HepG2 (cell line): ENCODE data around the gene PIK3R3. TPM values are rescaled to one million over a fixed set of nuclear protein-coding genes. Genes with fewer than 3 reads are reported as not detected.

Source experiments
- ATAD3A ChIP-seq: sonication (generic); formaldehyde crosslinking; IDR thresholded peaks from 2 replicates; pipeline ENCODE4 v1.4.0; 2020; ENCODE audit warnings: missing genetic modification reagents
- KAT7 ChIP-seq: IDR thresholded peaks from 2 replicates; pipeline ENCODE4 v1.6.1; 2018; ENCODE audit warnings: borderline replicate concordance, missing compliant biosample characterization
- NCOA2 ChIP-seq: sonication (generic); formaldehyde crosslinking; IDR thresholded peaks from 2 replicates; pipeline ENCODE4 v1.8.0; 2022; ENCODE audit warnings: inconsistent platforms
- NR1H2 ChIP-seq: sonication (generic); formaldehyde crosslinking; IDR thresholded peaks from 2 replicates; pipeline ENCODE4 v1.8.1; 2022; ENCODE audit warnings: low read depth, missing genetic modification reagents, borderline replicate concordance
- RELA ChIP-seq: sonication (generic); formaldehyde crosslinking; IDR thresholded peaks from 2 replicates; pipeline ENCODE4 v1.4.0; 2020; ENCODE audit warnings: missing genetic modification reagents
- SAFB2 ChIP-seq: sonication (generic); formaldehyde crosslinking; IDR thresholded peaks from 2 replicates; pipeline ENCODE4 v1.5.1; 2020; ENCODE audit warnings: missing genetic modification reagents, low read depth, mild to moderate bottlenecking, borderline replicate concordance
- SMARCC2 ChIP-seq: fragments of 450-650 bp; IDR thresholded peaks from 2 replicates; pipeline ENCODE4 v1.6.1; 2017; ENCODE audit warnings: antibody characterized with exemption, mild to moderate bottlenecking
- ZNF674 ChIP-seq: sonication (generic); formaldehyde crosslinking; IDR thresholded peaks from 2 replicates; pipeline ENCODE4 v1.5.0; 2020; ENCODE audit warnings: low read depth, mild to moderate bottlenecking, missing genetic modification reagents
- ZSCAN22 ChIP-seq: sonication (generic); formaldehyde crosslinking; IDR thresholded peaks from 2 replicates; pipeline ENCODE4 v1.4.0; 2020; ENCODE audit warnings: mild to moderate bottlenecking, missing genetic modification reagents
- ZSCAN29 ChIP-seq: sonication (generic); formaldehyde crosslinking; conservative IDR thresholded peaks from 2 replicates; pipeline ENCODE4 v1.4.0; 2020; ENCODE audit warnings: mild to moderate bottlenecking, missing genetic modification reagents
- polyA plus RNA-seq, 8 experiments: library from polyadenylated mRNA; depleted of rRNA in 3 of 8; stranded (reverse) in 7 of 8; unstranded in 1 of 8; fragments of >200 nt; fragmentation: Illumina TruSeq in 4 of 8; extraction: Trizol in 4 of 8; gene quantifications; 2 replicates each; pipeline versions ENCODE4 v1.2.1 to v1.2.3, GENCODE V29; 2011 to 2016; ENCODE audit warnings: low read depth in 4 of 8, missing spikeins in 1 of 8, mixed read lengths in 1 of 8; ENCODE audit not compliant: insufficient read depth in 1 of 8
- total RNA-seq, 5 experiments: library from RNA; depleted of rRNA; stranded (reverse); fragments of >200 nt; fragmentation: Illumina TruSeq; extraction: Trizol; gene quantifications; 2 replicates each; pipeline ENCODE4 v1.2.3, GENCODE V29; 2016; ENCODE audit warnings: low read depth in 1 of 5
- TF ChIP-seq, protein P1 (sequence below): sonication (generic); formaldehyde crosslinking; IDR thresholded peaks from 2 replicates; pipeline ENCODE4 v1.4.0; 2020; ENCODE audit warnings: low read depth, mild to moderate bottlenecking, missing genetic modification reagents
- TF ChIP-seq, protein P2 (sequence below): fragments of 450-650 bp; IDR thresholded peaks from 2 replicates; pipeline ENCODE4 v1.6.1; 2016
- TF ChIP-seq, protein P3 (sequence below), 2 experiments: sonication (generic) in 1 of 2; formaldehyde crosslinking in 1 of 2; IDR thresholded peaks; 2 replicates each; pipeline versions ENCODE4 v1.4.0 to v1.6.1; 2018 to 2020; ENCODE audit warnings: missing genetic modification reagents in 2 of 2, borderline replicate concordance in 1 of 2, low read depth in 1 of 2, mild to moderate bottlenecking in 1 of 2, missing biosample characterization in 1 of 2
- TF ChIP-seq, protein P4 (sequence below): sonication (generic); formaldehyde crosslinking; IDR thresholded peaks from 2 replicates; pipeline ENCODE4 v1.4.0; 2020; ENCODE audit warnings: mild to moderate bottlenecking, missing genetic modification reagents
- TF ChIP-seq, protein P5 (sequence below): sonication (generic); formaldehyde crosslinking; IDR thresholded peaks from one replicate; pipeline ENCODE4 v1.5.1; 2020; ENCODE audit warnings: mild to moderate bottlenecking, missing genetic modification reagents; ENCODE audit errors: not compliant biosample characterization

Gene PIK3R3
- total and polyA plus RNA-seq, 2 of the 13 experiments (the other 11 are each of a cell fraction or from before 2014, with no cell fraction given) = 0.37 to 6.9 TPM

DNA sequence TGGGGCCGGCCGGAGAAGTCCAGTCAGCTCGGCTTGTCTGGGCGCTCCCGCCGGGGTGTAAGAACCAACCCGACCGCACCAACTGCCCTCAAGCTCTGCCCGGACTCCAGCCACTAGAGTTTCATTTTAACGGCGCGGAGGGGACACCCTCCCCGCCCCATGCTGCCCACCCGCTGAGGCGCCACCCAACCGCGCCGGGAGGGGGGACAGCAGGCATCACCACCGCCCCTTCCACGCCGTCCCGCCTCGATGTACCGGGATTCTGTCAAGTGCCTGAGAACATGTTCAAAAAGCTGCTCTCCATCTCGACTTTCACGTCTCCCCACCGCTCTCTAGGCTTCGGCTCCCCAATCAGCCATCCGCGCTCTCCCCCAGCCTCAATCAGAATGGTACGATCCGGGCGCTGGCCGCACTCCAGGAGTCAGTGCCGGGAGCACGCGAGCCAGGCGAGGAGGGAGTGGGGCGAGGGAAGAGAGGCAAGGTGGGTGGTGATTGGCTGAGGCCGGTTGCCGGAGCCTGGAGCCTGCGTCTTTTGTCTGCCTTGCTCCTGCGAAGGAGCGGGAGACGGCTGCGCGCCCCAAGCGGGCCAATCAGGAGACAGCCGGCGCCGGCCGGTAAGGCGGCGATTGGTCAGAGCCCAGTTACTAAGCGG, at the start of gene PIK3R3 (continued):
- TF ChIP-seq ZNF674 (CRISPR knock-in tag) (peak; percentile 57; the same call in 1 of the 2 replicates), NCOA2 (CRISPR knock-in tag) (peak; percentile 79; the same call in 1 of the 2 replicates), ZSCAN22 (CRISPR knock-in tag) (peak; percentile 60; the same call in 1 of the 2 replicates), SAFB2 (CRISPR knock-in tag) (peak; percentile 69; the same call in 1 of the 2 replicates), SMARCC2 (no peak), NR1H2 (no peak), ATAD3A (CRISPR knock-in tag) (no peak), RELA (CRISPR knock-in tag) (peak; percentile 34; the same call in 1 of the 2 replicates), KAT7 (CRISPR knock-in tag) (peak; percentile 68; the same call in 1 of the 2 replicates), ZSCAN29 (CRISPR knock-in tag) (peak; percentile 18)
- TF ChIP-seq, protein P1, sequence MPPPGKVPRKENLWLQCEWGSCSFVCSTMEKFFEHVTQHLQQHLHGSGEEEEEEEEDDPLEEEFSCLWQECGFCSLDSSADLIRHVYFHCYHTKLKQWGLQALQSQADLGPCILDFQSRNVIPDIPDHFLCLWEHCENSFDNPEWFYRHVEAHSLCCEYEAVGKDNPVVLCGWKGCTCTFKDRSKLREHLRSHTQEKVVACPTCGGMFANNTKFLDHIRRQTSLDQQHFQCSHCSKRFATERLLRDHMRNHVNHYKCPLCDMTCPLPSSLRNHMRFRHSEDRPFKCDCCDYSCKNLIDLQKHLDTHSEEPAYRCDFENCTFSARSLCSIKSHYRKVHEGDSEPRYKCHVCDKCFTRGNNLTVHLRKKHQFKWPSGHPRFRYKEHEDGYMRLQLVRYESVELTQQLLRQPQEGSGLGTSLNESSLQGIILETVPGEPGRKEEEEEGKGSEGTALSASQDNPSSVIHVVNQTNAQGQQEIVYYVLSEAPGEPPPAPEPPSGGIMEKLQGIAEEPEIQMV = peak; percentile 93
- TF ChIP-seq, protein P2, sequence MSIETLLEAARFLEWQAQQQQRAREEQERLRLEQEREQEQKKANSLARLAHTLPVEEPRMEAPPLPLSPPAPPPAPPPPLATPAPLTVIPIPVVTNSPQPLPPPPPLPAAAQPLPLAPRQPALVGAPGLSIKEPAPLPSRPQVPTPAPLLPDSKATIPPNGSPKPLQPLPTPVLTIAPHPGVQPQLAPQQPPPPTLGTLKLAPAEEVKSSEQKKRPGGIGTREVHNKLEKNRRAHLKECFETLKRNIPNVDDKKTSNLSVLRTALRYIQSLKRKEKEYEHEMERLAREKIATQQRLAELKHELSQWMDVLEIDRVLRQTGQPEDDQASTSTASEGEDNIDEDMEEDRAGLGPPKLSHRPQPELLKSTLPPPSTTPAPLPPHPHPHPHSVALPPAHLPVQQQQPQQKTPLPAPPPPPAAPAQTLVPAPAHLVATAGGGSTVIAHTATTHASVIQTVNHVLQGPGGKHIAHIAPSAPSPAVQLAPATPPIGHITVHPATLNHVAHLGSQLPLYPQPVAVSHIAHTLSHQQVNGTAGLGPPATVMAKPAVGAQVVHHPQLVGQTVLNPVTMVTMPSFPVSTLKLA = peak; percentile 62; the same call in 1 of the 2 replicates
- TF ChIP-seq, protein P3, sequence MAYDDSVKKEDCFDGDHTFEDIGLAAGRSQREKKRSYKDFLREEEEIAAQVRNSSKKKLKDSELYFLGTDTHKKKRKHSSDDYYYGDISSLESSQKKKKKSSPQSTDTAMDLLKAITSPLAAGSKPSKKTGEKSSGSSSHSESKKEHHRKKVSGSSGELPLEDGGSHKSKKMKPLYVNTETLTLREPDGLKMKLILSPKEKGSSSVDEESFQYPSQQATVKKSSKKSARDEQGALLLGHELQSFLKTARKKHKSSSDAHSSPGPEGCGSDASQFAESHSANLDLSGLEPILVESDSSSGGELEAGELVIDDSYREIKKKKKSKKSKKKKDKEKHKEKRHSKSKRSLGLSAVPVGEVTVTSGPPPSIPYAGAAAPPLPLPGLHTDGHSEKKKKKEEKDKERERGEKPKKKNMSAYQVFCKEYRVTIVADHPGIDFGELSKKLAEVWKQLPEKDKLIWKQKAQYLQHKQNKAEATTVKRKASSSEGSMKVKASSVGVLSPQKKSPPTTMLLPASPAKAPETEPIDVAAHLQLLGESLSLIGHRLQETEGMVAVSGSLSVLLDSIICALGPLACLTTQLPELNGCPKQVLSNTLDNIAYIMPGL (CRISPR knock-in tag; IDR thresholded peaks at IDR 0.05; ENCODE audit: borderline replicate concordance in 1 of 2, low read depth in 1 of 2) = peak; percentile 75 to 83
- TF ChIP-seq, protein P4, sequence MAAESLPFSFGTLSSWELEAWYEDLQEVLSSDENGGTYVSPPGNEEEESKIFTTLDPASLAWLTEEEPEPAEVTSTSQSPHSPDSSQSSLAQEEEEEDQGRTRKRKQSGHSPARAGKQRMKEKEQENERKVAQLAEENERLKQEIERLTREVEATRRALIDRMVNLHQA (CRISPR knock-in tag) = no peak
- TF ChIP-seq, protein P5, sequence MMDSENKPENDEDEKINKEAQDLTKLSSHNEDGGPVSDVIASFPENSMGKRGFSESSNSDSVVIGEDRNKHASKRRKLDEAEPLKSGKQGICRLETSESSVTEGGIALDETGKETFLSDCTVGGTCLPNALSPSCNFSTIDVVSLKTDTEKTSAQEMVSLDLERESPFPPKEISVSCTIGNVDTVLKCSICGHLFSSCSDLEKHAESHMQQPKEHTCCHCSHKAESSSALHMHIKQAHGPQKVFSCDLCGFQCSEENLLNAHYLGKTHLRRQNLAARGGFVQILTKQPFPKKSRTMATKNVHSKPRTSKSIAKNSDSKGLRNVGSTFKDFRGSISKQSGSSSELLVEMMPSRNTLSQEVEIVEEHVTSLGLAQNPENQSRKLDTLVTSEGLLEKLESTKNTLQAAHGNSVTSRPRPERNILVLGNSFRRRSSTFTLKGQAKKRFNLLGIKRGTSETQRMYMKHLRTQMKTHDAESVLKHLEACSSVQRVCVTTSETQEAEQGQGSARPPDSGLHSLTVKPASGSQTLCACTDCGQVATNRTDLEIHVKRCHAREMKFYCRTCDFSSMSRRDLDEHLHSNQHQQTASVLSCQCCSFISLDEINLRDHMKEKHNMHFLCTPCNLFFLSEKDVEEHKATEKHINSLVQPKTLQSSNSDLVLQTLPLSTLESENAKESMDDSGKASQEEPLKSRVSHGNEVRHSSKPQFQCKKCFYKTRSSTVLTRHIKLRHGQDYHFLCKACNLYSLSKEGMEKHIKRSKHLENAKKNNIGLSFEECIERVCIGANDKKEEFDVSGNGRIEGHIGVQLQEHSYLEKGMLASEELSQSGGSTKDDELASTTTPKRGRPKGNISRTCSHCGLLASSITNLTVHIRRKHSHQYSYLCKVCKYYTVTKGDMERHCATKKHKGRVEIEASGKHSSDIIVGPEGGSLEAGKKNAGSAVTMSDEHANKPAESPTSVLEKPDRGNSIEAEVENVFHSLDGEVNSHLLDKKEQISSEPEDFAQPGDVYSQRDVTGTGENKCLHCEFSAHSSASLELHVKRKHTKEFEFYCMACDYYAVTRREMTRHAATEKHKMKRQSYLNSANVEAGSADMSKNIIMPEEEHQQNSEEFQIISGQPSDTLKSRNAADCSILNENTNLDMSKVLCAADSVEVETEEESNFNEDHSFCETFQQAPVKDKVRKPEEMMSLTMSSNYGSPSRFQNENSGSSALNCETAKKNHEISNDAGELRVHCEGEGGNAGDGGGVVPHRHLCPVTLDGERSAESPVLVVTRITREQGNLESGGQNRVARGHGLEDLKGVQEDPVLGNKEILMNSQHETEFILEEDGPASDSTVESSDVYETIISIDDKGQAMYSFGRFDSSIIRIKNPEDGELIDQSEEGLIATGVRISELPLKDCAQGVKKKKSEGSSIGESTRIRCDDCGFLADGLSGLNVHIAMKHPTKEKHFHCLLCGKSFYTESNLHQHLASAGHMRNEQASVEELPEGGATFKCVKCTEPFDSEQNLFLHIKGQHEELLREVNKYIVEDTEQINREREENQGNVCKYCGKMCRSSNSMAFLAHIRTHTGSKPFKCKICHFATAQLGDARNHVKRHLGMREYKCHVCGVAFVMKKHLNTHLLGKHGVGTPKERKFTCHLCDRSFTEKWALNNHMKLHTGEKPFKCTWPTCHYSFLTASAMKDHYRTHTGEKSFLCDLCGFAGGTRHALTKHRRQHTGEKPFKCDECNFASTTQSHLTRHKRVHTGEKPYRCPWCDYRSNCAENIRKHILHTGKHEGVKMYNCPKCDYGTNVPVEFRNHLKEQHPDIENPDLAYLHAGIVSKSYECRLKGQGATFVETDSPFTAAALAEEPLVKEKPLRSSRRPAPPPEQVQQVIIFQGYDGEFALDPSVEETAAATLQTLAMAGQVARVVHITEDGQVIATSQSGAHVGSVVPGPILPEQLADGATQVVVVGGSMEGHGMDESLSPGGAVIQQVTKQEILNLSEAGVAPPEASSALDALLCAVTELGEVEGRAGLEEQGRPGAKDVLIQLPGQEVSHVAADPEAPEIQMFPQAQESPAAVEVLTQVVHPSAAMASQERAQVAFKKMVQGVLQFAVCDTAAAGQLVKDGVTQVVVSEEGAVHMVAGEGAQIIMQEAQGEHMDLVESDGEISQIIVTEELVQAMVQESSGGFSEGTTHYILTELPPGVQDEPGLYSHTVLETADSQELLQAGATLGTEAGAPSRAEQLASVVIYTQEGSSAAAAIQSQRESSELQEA = peak; percentile 96
